ENCODE results near the gene FBXW10.
"Not testable (repeated sequence)": the region's sequence is repeated elsewhere in the genome, so short reads cannot be mapped to it uniquely, and the experiment has no call there.

FBXW10 gene

DNA sequence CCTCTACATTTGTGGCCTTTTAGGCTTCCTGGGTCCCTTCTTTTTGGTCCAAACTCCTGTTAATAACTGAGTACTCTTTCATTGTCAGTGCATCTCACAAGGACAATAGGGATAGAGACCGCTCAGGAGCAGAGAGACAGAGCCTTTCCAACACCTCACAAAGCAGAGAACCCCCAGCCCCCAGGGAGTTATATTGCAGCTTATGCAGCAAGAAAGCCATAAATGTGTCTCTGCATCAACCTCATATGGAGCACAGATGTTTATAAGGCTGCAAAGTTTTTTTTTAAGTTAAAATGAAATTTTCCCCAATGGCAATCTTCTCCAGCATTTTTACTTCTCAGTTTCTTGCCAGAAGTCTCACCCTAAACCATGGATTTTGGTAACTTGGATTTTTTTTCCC lies 6.4 kb downstream of the FBXW10 start:
- DNase-seq, result not testable (repeated sequence)

DNA sequence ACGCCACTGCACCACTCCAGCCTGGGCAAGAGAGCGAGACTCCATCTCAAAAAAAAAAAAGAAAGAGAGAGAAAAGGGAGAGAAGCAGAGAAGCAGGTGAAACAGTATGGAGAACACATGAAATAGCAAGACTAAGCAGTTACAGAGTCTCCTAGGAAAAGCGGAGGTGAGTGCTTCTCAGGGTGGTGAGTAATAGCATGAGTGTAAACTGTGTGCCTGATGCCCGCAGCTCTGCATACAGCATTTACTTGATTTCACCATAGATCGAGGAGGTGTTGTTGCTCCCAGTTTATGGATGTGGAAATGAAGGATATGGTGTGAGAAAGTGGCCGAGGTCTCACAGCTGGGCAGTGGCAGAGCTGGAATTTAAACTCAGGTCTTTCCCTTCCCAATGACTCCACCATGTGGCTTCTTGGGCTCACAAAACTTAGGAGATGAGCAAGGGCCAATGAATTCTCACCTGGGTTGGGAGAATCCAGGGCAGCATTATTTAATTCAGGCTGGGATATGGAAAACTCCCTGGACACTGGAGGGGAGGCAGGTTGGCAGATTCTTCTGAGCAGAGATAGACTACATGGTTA lies 10.1 kb downstream of the FBXW10 start:
- not testable (repeated sequence) for DNase-seq

DNA sequence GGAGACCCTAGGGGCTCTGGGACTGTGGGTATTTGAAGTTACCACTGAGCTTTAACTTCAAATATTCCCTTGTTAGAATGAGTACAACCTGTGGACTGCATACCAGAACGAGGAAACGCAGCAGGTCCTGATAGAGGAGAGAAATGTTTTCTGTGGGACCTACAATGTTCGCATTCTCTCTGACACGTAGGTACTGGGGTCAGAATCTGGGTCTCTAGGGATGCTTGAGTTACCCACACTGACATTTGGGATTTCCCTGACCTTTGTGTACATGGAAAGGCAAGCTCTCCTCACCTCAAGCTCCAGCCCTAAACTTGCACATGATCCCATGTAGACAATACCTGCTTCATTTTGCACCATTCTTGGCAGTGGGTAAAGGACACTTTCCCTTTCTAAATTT lies 12.1 kb downstream of the FBXW10 start:
- DNase-seq, result not testable (repeated sequence)

DNA sequence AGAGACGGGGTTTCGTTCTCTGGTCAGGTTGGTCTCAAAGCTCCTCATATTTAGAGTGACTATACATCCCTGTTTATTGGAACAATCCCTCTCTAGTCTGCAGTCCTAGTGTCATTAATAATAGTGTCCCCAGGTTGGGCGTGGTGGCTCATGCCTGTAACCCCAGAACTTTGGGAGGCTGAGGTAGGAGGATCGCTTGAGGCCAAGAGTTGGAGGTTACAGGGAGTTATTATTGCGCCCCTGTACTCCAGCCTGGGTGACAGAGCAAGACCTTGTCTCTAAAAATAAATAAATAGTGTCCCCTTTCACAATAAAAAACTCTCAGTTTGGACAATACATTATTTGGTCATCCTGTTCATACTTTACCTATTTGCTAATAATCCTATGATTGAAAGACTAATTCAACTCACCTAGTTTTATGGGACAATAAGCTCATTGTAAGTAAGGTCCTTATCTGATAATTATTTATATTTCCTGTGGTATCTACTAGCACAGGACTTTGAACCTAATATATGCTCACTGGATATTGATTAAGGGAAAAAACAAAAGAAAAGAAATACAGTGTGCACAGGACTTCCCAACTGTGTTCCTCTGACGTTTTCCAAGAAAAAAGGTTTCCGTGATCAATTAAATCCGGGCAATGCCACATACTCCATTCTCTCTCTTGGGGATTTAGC lies 13.7 kb downstream of the FBXW10 start:
- not testable (repeated sequence) for DNase-seq

DNA sequence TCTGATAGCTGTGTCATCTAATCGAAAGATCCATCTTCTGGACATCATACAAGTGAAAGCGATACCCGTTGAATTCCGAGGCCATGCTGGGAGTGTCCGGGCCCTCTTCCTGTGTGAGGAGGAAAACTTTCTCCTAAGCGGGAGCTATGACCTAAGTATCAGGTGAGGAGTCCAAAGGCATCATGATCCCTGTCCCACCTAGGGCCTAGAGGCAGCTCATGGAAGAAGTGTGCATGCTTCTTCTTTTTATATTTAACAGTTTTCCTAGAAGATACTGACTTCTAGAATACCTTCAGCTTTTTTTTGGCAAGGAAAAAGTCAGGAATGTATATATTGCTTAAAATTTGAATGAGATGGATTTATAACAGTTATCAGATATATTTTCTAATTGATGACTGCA lies 14.5 kb downstream of the FBXW10 start:
- not testable (repeated sequence) for DNase-seq

- DNase-seq, result not testable (repeated sequence)
These were observed 16.4 kb downstream of the FBXW10 start for GRCh38 chr17:18760221-18760620.

- not testable (repeated sequence) for DNase-seq
These were observed 26.7 kb downstream of the FBXW10 start for GRCh38 chr17:18770572-18770971.

GRCh38 chr17:18771066-18771465 lies 27.2 kb downstream of the FBXW10 start:
- not testable (repeated sequence) for DNase-seq

GRCh38 chr17:18772471-18772870 lies 28.6 kb downstream of the FBXW10 start:
- DNase-seq, result no peak

- DNase-seq, result peak; percentile 99
These were observed 37.3 kb downstream of the FBXW10 start, which contains the start of gene TVP23B for GRCh38 chr17:18780991-18781718. Gene TVP23B, plus strand, starts transcription at chr17:18781183. Its CDS starts 111 bp downstream, at chr17:18781294.

- DNase-seq, result not testable (repeated sequence)
These were observed 38.0 kb downstream of the FBXW10 start for GRCh38 chr17:18781805-18782204.

DNA sequence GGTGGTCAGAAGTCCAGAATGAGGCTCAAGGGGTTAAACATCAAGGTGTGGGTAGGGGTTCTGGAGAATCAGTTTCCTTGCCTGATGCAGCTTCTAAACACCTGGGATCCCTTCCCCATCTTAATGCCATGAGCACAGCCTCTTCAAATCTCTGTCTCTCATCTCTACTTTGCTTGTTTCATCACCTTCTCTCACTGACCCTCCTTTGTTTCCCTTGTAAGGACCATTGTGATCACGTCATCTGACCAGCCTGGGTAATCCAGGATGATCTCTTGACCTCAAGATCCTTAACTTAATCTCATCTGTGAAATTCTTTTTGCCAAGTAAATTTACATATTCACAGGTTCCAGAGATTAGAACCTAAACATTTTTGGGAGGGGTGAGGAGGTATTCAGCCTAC lies 42.1 kb downstream of the FBXW10 start:
- DNase-seq, result not testable (repeated sequence)

DNA sequence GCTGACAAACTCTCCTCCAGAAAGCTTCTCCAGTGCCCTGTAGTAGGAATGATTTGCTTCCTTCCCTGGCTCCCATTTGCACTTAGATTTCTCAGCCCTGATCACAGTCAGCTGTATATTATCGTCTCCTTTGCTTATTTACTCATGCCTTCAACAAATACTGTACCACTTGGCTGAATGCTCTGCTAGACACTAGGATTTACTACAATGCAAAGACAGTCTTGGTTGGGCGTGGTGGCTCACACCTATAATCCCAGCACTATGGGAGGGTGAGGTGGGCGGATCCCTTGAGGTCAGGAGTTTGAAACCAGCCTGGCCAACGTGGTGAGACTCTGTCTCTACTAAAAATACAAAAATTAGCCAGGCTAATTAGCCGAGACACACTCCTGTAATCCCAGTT lies 43.0 kb downstream of the FBXW10 start:
- DNase-seq, result not testable (repeated sequence)

DNA sequence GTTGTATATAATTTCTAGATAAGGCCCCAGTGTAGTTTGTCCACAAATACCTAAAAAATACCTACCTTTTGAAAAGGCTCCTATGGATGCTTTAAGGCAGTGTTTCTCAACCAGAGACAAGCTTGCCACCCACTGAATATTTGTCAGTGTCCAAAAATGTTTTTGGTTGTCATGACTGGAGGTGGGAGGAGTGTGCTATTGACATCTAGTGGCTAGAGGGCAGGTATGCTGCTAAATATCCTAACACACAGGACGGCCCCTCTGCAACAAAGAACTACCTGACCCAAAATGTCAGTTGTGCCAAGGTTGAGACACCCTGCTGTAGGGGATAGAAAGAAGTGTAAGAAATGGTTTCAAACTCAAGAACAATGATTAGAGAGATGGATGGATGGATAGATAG lies 47.5 kb downstream of the FBXW10 start:
- not testable (repeated sequence) for DNase-seq

DNA sequence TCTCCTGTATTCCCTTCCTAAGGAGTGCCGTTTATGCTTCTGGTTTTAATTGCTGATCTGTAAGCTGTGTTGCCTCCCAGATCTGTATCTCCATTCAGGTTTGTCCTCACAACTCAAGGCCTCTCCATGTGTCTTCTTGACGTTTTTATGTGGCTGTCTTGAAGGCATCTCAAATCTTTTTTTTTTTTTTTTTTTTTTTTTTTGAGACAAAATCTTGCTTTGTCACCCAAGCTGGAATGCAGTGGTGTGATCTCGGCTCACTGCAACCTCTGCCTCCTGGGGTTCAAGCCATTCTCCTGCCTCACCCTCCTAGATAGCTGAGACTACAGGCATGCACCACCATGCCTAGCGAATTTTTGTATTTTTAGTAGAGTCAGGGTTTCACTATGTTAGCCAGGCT lies 51.0 kb downstream of the FBXW10 start:
- not testable (repeated sequence) for DNase-seq

DNA sequence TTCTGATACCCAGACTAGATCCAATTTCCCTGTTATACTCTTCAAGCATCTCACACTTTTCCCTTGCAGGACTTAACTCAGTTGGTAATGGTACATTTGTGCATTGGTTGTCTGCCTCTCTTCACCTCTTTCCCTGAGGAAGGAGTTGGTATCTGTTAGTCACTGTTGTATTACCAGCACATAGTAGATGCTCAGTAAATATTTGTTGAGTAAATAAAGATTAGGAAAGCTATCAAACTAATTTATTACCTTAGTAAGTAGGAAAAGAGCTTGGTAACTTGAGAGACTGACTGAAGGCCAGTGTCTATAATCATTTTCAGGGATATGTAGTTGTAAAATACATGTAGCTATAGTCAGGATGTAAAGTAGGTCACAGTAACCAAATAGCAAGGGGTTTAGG lies 53.0 kb downstream of the FBXW10 start:
- DNase-seq, result not testable (repeated sequence)

DNA sequence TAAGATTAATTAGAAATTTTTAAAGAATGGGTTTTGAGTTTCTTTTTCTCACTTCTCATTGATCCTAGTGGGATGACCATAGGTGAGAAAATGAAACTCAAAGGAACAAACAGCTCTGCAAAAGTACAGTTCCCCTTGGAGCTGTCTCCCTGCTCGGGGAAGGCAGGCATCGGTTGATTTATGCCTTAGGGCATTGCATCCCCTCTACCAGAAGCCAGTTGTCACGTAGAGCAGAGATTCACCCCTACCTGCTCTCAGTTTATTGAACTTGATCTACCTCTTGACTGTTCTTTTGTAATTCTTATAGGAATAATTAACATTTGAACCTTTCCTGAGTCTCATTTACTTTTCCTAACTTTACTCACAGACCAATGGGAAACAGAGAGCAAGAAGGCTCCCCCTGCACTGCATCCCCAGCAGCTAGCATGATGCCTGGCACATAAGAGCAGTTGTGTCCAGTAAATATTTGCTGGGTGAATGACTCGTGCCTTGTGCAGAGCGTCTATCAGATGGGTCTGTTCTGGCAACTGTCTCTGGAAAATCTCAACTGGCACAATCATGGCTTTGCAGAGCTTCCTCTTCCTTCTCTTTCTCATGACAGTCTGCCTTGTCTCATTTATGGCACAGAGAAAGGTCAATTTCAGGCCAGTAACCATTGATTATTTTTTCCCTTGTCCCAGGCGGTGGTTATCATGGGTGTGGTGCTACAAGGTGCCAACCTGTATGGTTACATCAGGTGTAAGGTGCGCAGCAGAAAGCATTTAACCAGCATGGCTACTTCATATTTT lies 59.8 kb downstream of the FBXW10 start:
- not testable (repeated sequence) for DNase-seq

DNA sequence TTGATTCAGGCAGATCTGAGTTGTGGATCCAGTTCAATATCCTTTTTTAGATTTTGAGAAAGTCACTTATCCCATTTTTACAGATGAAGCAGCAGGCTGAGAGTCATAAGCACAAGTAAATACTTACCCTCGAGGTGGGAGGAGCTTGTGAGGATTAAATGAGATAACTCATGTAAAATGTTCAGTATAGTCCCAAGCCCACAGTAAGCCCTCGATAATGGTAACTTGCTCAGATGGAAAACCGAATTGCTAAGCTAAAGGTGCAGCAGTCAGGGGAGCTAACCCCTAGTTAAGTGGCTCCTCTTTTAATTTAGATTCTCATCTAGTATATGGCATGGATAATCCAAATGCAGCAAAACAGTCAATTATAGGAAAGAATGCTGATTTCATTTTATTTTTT lies 72.1 kb downstream of the FBXW10 start:
- DNase-seq, result not testable (repeated sequence)

GRCh38 chr17:18816489-18817371 lies 72.9 kb downstream of the FBXW10 start:
- DNase-seq, result not testable (repeated sequence)

GRCh38 chr17:18821430-18821829 lies 77.6 kb downstream of the FBXW10 start:
- DNase-seq, result not testable (repeated sequence)

GRCh38 chr17:18827613-18828012 lies 83.8 kb downstream of the FBXW10 start:
- not testable (repeated sequence) for DNase-seq
